ENCODE data around the gene FOXA3. TPM values are rescaled to one million over a fixed set of nuclear protein-coding genes. Genes with fewer than 3 reads are reported as not detected.

Gene FOXA3
- total and polyA plus RNA-seq, 10 of the 15 experiments (the other 5 are each of a cell fraction or from before 2014, with no cell fraction given) = 0.04 to 0.83 (median 0.11) TPM; not detected in 5

- TF ChIP-seq PBX3 (IDR thresholded peaks at IDR 0.05; ENCODE audit: insufficient replicate concordance, low read depth, low read length) = no peak
- no peak for TF ChIP-seq TAF1 (IDR thresholded peaks at IDR 0.05; ENCODE audit: borderline replicate concordance, low read depth, low read length)
- no peak for TF ChIP-seq ZNF687 (IDR thresholded peaks at IDR 0.05)
- TF ChIP-seq POLR2A (IDR thresholded peaks at IDR 0.05; ENCODE audit: low read depth, low read length) = no peak
- no peak for TF ChIP-seq HSF1 (IDR thresholded peaks at IDR 0.05; ENCODE audit: low read depth, low read length)
- peak; percentile 5 for TF ChIP-seq E2F8 (IDR thresholded peaks at IDR 0.05; ENCODE audit: low read depth, partially characterized antibody)
- TF ChIP-seq CBFB (IDR thresholded peaks at IDR 0.05; ENCODE audit: low read depth) = no peak
- no peak for TF ChIP-seq BACH1 (IDR thresholded peaks at IDR 0.05; ENCODE audit: borderline replicate concordance)
- no peak for TF ChIP-seq RELA (IDR thresholded peaks at IDR 0.05; ENCODE audit: borderline replicate concordance, partially characterized antibody)
- TF ChIP-seq EZH2 (IDR thresholded peaks at IDR 0.05; ENCODE audit: borderline replicate concordance, control insufficient read depth, low read depth, low read length) = no peak
- TF ChIP-seq ZNF207 (IDR thresholded peaks at IDR 0.05; ENCODE audit: borderline replicate concordance) = no peak
- TF ChIP-seq ZBTB33 (IDR thresholded peaks at IDR 0.05) = no peak
- TF ChIP-seq KAT2A (conservative IDR thresholded peaks at IDR 0.05; ENCODE audit: control insufficient read depth, low read depth, low read length) = no peak
- TF ChIP-seq SIN3A (IDR thresholded peaks at IDR 0.05; ENCODE audit: low read depth, low read length) = no peak
- no peak for TF ChIP-seq JUNB (IDR thresholded peaks at IDR 0.05)
- TF ChIP-seq PAX5 (IDR thresholded peaks at IDR 0.05; ENCODE audit: borderline replicate concordance, low read depth, low read length) = peak; percentile 61; the same call in 1 of the 2 replicates
- TF ChIP-seq ZBED1 (IDR thresholded peaks at IDR 0.05; ENCODE audit: borderline replicate concordance) = no peak
- TF ChIP-seq IKZF1 (conservative IDR thresholded peaks at IDR 0.05) = no peak
Observed at GRCh38 chr19:45863335-45863839, 739 bp upstream of the FOXA3 start (continued).

All from GM12878 (cell line).